Upper lobe of left lung (tissue), 6 donors: Measurements from ENCODE around the gene PTGER2. TPM values are rescaled to one million over a fixed set of nuclear protein-coding genes. Genes with fewer than 3 reads are reported as not detected.
A peak's percentile ranks its signal among the peaks of the same experiment; 100 is the strongest.

Source experiments
- ATAC-seq, 2 donors: fragments of 200-7000 bp; cut with Tn5 transposase; one replicate each; pipeline ENCODE4 v1.9.1; 2022; ENCODE audit warnings: mild to moderate bottlenecking in 2 of 2, moderate library complexity in 2 of 2; ENCODE audit not compliant: low FRiP score in 2 of 2
- DNase-seq, 2 donors: peaks; one replicate each; pipeline ENCODE4 v3.0.0-alpha.2; 2019 to 2020
- H3K27ac ChIP-seq, 4 donors: fragments of 200-600 bp; sonication (generic); one replicate each; pipeline ENCODE4 v1.5.1; 2016 to 2019
- H3K27me3 ChIP-seq, 4 donors: fragments of 200-600 bp; sonication (generic); one replicate each; pipeline ENCODE4 v1.5.1; 2017 to 2019
- H3K36me3 ChIP-seq, 4 donors: fragments of 200-600 bp; sonication (generic); one replicate each; pipeline ENCODE4 v1.5.1; 2016 to 2019
- H3K4me1 ChIP-seq, 4 donors: fragments of 200-600 bp; sonication (generic); one replicate each; pipeline ENCODE4 v1.5.1; 2018 to 2019
- H3K4me3 ChIP-seq, 4 donors: fragments of 200-600 bp; sonication (generic); one replicate each; pipeline ENCODE4 v1.5.1; 2017 to 2019; ENCODE audit warnings: mild to moderate bottlenecking in 2 of 4, moderate library complexity in 1 of 4
- H3K9me3 ChIP-seq, 4 donors: fragments of 200-600 bp; sonication (generic); one replicate each; pipeline ENCODE4 v1.5.1; 2018 to 2019
- CTCF ChIP-seq, 6 experiments: fragments of 450-650 bp in 4 of 6; fragments of 200-600 bp in 2 of 6; sonication (generic) in 2 of 6; IDR thresholded peaks; one replicate each; pipeline ENCODE4 v1.5.1; 2016 to 2019; ENCODE audit warnings: antibody characterized with exemption in 6 of 6
- EP300 ChIP-seq, 4 donors: sonication (generic); formaldehyde crosslinking; IDR thresholded peaks; one replicate each; pipeline ENCODE4 v1.5.1; 2017; ENCODE audit warnings: antibody characterized with exemption in 4 of 4, control low read depth in 2 of 4
- POLR2A ChIP-seq, 4 donors: fragments of 450-650 bp; IDR thresholded peaks; one replicate each; pipeline ENCODE4 v1.5.1; 2016 to 2017; ENCODE audit warnings: antibody characterized with exemption in 4 of 4, mild to moderate bottlenecking in 2 of 4
- POLR2AphosphoS5 ChIP-seq, 2 donors: sonication (generic); formaldehyde crosslinking; IDR thresholded peaks; one replicate each; pipeline ENCODE4 v1.5.1; 2017; ENCODE audit warnings: antibody characterized with exemption in 2 of 2
- WGBS, 2 donors: methylation state at CpG; one replicate each; pipeline ENCODE4 v1.1.5; 2017 to 2018; 5-methylcytosine and 5-hydroxymethylcytosine counted together
- total RNA-seq, 6 donors: library from RNA; depleted of rRNA in 4 of 6; stranded (reverse); fragments of >200 nt in 4 of 6; gene quantifications; one replicate each; pipeline versions ENCODE4 v1.1.0 to v1.2.1, GENCODE V29; 2016 to 2021
- donor health status: DM: no; HTN: no; CAD: no; lungs with moderate emphysema.
- donor health status: DM: no; HTN: yes; CAD: no; lungs with severe emphysema.

PTGER2 gene
- total RNA-seq, 6 donors from 2014 or later: 1.6 to 10.5 (median 8.5) TPM

DNA sequence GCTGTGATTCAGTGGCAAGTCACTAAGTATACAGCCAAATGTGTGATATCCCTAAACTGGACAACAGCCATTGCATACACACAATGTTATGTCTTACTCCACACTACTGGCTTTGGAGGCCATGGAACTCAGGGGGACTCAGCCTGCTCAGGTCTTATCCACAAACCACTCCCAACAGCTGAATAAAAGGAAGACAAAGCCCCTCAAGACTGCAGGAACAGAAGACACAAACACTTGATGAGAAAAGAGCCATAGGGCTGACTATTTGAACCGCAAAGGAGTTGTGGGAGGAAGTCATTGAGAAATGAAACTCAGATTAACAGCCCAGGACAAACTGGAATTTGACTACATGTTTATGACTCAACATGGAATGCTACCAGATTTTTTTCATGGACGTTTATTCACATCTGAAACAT, 40.9 kb downstream of the PTGER2 start:
- H3K4me3 ChIP-seq: no peak overlapping the region
- no peaks in the 10 kb centered on the region for H3K27me3 ChIP-seq
- ATAC-seq: peak in 1 of 2 donors; percentile 80
- H3K9me3 ChIP-seq: no peaks in the 10 kb centered on the region
- DNase-seq: no peak
- peaks cover 0 to 30% (median 18%) of the 10 kb centered on the region in 4 donors for H3K4me1 ChIP-seq
- TF ChIP-seq CTCF (IDR thresholded peaks at IDR 0.05): no peak
- no peak for TF ChIP-seq EP300 (IDR thresholded peaks at IDR 0.05)
- no peak for TF ChIP-seq POLR2AphosphoS5 (IDR thresholded peaks at IDR 0.05)
- no peak for TF ChIP-seq POLR2A (IDR thresholded peaks at IDR 0.05)
- H3K36me3 ChIP-seq: no peaks in the 10 kb centered on the region
- WGBS, 2 donors: 14 to 18% methylated on average over 2 of the region's 2 CpGs
- H3K27ac ChIP-seq: peak overlapping the region in 1 of 4 donors; percentile 18

DNA sequence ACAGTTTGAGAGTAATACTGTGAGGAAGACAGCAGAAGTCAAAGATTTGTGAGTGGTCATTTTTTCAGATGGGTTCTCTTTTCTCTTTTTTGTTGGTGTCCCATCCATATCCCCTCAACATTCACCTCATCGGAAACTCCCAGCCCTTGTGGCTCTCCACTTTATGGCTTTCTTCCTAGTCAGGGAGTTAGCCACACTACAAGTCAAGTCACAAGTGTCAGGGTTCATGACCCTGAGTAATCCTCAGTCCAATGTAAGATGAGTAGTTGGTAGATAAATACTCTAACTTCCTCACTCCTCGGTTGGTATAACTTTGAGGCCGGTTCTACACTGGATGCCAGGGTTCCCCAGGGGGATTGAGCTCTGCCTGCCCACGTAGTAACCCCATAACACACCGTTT, 41.4 kb downstream of the PTGER2 start:
- Histone ChIP-seq H3K4me3 (no peak overlapping the region), H3K27ac (peak overlapping the region in 1 of 4 donors; percentile 18), H3K27me3 (no peaks in the 10 kb centered on the region), H3K9me3 (no peaks in the 10 kb centered on the region), H3K36me3 (no peaks in the 10 kb centered on the region), H3K4me1 (peaks cover 0 to 30% (median 18%) of the 10 kb centered on the region in 4 donors)
- TF ChIP-seq POLR2AphosphoS5 (IDR thresholded peaks at IDR 0.05) (no peak), CTCF (IDR thresholded peaks at IDR 0.05) (no peak), POLR2A (IDR thresholded peaks at IDR 0.05) (no peak), EP300 (IDR thresholded peaks at IDR 0.05) (no peak)
- ATAC-seq (no peak), DNase-seq (no peak)
- 50 to 58% methylated on average over 5 of the region's 5 CpGs for WGBS, 2 donors

DNA sequence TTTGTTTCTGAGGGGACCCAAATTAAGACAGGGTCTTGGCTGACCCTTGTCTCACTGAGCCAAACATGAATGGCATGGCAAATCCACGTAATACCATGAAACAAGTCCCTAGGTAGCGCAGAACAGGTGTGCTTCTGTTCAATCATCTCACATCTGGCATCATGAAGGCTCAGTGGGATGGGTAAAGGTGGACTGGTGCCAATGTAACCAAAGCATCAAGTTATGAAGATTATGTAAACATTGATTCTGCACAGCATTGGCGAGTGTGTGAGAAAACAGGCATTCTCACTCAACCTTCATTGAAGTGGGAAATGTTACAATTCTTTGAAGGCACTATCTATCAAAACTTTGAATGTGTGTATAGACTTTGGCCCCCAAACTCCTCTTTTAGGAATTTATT, 41.9 kb downstream of the PTGER2 start:
- TF ChIP-seq CTCF (IDR thresholded peaks at IDR 0.05): no peak
- no peak for TF ChIP-seq POLR2A (IDR thresholded peaks at IDR 0.05)
- no peak for TF ChIP-seq EP300 (IDR thresholded peaks at IDR 0.05)
- TF ChIP-seq POLR2AphosphoS5 (IDR thresholded peaks at IDR 0.05): no peak
- 83 to 84% methylated on average over 3 of the region's 3 CpGs for whole genome bisulfite sequencing, 2 donors
- H3K4me3 ChIP-seq: no peak overlapping the region
- no peaks in the 10 kb centered on the region for H3K36me3 ChIP-seq
- ATAC-seq (no peak), DNase-seq (no peak)
- H3K27ac ChIP-seq: no peak overlapping the region
- H3K27me3 ChIP-seq: no peaks in the 10 kb centered on the region
- H3K4me1 ChIP-seq: peaks cover 0 to 28% (median 19%) of the 10 kb centered on the region in 4 donors
- no peaks in the 10 kb centered on the region for H3K9me3 ChIP-seq

GRCh38 chr14:52360831-52361230, 46.7 kb downstream of the PTGER2 start:
- ATAC-seq (peak in 1 of 2 donors; percentile 12), DNase-seq (no peak)
- Histone ChIP-seq H3K27ac (peak overlapping the region in 1 of 4 donors; percentile 45), H3K4me1 (peaks cover 0 to 4% (median 0%) of the 10 kb centered on the region in 4 donors), H3K9me3 (no peaks in the 10 kb centered on the region), H3K4me3 (no peak overlapping the region), H3K36me3 (no peaks in the 10 kb centered on the region), H3K27me3 (no peaks in the 10 kb centered on the region)
- no peak for TF ChIP-seq EP300 (IDR thresholded peaks at IDR 0.05)
- WGBS, 2 donors: 32 to 35% methylated on average over 4 of the region's 4 CpGs

GRCh38 chr14:52363041-52363704, 49.1 kb downstream of the PTGER2 start:
- no peaks in the 10 kb centered on the region for H3K9me3 ChIP-seq
- 73 to 79% methylated on average over 2 of the region's 2 CpGs for WGBS, 2 donors
- no peak for DNase-seq
- H3K27me3 ChIP-seq: no peaks in the 10 kb centered on the region
- TF ChIP-seq POLR2AphosphoS5 (IDR thresholded peaks at IDR 0.05): no peak
- no peak for TF ChIP-seq CTCF (IDR thresholded peaks at IDR 0.05)
- no peak for TF ChIP-seq EP300 (IDR thresholded peaks at IDR 0.05)
- no peak for TF ChIP-seq POLR2A (IDR thresholded peaks at IDR 0.05)
- peaks cover 0 to 4% (median 0%) of the 10 kb centered on the region in 4 donors for H3K4me1 ChIP-seq
- H3K4me3 ChIP-seq: no peak overlapping the region
- H3K27ac ChIP-seq: no peak overlapping the region
- no peak for ATAC-seq
- no peaks in the 10 kb centered on the region for H3K36me3 ChIP-seq
